Measurements from ENCODE around the gene CDH6.
"Not testable (repeated sequence)": the region's sequence is repeated elsewhere in the genome, so short reads cannot be mapped to it uniquely, and the experiment has no call there.

Gene CDH6

DNA sequence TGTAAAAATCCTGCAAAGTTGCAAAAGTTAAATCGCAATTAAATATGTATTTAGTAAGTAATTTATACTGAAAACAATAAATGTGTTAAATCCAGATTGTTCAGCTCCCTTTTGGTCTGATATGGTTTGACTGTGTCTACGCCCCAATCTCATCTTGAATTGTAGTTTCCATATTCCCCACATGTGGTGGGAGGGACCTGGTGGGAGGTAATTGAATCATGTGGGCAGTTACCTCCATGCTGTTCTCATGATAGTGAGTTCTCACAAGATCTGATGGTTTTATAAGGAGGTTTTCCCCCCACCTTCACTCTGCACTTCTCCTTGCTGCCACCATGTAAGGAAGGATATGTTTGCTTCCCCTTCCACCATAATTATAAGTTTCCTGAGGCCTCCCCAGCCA is 140.0 kb downstream of the CDH6 start:
- DNase-seq, result no peak

DNA sequence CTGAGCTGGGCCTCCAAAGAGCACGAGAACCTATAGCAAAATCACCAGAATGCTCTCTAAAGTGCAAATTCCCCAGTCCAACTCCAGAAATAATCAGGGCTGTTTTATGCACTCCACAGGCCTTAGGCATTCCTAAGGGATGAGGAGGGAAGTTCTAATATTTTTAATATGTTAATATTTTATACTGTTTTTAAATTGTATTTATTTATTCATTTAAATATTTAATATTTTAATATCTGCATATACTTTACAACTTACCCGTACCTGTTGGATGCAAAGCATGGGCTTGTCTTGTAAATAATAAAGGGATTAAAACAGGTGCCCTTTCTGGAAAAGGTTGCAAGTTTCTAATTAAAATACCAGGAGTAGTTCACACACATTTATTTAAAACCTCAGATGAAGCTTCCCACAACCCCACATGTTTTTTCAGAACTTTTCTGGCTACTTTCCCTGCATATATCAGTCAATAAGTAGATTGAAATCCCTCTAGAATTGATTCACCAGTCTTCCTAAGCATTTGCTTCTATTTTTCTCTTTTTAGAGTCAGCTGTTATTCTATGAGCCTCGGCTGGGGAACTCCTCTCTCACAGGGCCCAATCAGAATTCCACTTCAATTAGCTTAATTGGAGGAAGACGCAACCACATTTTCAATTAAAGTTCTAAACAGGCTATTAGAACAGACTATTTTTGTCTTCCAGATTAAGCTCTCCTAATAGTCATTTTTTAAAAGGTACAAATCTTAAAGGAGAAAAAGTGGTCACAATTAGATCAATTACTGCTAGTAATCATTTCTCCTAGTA is 140.8 kb downstream of the CDH6 start:
- DNase-seq, result no peak

DNA sequence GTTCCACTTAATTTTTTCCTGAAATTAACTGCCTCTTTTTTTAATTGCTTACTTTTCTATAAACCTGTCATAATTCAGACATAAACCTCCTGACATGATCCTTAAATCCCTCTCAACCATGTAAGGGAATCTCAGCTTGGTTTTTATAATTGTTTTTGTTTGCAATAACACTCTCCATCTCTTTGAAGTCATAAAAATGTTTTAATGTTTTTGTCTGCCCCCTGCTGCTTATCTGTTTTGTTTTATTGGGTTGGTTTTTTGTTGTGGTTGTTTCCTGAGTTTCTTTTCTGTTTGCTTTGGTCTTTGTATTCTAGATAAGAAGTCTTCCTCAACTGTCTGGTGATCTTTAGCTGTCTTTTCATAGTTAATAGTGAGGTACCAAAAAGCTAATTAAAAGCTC is 142.0 kb downstream of the CDH6 start:
- no peak for DNase-seq

DNA sequence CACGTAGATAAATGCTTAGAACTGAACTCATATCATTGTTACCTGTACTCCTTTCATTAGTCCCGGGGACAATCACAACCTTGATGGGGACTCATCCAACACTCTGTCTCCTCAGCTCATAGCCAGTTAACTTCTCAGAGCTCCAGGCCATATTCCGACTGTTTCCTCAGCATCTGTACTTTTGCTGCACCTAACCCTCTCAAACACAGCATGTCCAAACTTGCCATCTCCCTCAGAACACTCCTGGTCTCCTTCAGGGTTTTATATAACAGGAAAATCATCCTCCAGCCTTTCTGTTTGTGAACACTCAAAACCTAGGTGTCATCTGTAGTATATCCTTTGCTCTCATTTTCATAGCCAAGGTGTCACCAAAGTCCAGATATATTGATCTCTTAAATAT is 150.5 kb downstream of the CDH6 start:
- DNase-seq, result no peak

DNA sequence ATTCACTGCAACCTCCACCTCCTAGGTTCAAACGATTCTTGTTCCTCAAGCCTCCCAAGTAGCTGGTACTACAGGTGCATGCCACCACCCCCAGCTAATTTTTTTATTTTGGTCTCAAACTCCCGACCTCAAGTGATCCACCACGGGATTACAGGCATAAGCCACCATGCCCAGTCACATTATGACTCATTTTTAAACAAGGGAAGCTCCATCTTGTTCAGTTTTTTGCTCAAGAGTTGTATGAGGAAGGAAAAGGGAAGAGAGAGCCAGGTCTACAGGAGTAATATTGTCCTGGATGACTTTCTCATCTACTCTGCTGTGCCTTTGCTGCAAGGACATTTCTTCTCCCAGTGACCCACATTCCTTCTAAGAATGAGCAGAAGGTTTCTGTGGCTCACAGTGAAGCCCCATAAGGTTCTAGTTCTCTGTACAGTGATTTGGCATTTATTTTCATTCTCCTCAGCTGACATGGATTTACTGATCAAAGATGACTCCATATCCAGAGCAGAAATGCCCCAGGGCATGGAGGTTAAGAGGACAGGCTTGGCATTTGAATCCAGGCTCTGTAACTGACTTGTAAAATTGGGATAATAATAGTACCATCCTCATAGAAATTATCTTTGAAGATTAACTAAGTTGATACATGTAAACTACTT is 153.5 kb downstream of the CDH6 start:
- no peak for DNase-seq

DNA sequence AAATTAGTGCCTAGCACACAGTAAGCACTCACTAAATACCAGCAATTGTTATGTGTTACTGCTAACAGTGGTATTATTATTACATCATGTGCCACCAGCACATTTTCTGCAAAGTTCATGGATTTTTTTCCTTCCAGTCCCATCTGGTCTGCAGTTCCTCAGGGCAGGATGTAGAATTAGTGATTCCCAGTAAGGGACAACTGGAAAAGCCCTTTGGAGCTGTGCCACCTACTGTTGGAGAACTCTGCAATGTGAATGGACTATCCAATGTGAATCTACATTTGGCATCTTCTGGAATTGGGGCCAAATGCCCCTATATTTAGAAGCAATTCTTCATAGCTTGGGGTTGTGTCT is 154.0 kb downstream of the CDH6 start:
- no peak for DNase-seq

DNA sequence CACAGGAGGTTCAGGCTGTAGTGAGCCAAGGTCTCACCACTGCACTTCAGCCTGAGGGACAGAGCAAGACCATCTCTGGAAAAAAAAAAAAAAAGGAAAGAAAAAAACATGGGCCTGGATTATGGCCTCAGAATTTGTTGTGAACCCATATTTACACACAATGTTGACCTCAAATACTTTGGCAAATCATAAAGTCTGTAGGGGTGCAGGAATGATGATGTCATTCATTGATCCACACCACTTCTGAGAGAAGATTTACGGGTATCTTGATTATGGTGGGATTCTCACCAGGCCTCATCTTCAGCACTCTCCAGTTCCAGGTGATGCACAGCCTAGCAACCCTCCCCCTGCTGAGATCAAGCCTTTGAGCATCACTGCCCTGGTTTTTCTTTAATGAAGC is 156.9 kb downstream of the CDH6 start:
- DNase-seq, result no peak

DNA sequence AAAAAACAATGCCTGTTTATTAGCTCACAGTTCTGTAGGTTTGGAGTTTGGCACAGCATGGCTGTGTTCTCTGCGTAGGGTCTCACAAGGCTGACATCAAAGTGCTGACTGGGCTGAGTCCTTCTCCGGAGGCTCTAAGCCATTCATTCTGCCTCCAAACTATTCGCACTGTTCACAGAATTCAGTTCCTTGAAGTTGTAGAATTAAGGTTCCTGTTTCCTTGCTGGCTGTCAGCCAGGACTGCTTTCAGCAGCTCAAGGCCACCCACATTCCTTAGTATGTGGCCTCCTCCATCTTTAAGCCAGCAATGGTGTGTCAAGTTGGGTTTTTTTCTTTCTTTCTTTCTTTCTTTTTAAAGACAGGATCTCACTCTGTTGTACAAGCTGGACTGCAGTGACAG is 161.9 kb downstream of the CDH6 start:
- no peak for DNase-seq

DNA sequence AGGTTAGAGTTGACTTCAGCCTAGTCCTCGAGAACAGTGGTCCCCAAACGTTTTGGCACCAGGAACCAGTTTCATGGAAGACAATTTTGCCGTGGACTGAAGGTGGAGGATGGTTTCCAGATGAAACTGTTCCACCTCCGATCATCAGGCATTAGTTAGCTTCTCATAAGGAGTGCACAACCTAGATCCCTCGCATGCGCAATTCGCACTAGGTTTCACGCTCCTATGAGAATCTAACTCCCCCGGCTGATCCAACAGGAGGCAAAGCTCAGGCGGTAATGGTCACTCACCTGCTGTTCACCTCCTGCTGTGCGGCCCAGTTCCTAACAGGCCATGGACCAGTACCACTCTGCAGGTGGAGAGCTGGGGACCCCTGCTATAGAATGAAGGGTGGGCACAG is 163.6 kb downstream of the CDH6 start:
- no peak for DNase-seq

DNA sequence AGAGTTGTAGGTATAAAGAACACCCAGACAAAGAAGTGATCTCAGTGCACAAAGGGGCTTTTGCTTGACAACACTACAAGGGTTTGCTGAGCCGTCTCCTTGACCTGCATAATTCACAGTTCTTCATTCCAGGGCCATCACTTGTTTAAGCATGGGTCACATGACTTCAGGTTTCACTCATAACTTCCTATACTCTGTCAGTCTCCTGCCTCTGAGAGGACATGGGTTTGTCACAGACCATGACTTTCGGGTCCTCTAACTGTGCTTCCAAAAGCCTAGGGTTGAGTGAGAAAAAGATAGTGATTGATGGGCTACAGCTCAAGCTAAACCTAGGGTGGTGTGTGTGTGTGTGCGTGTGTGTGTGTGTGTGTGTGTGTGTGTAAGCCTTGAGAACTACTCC is 166.4 kb downstream of the CDH6 start:
- no peak for DNase-seq

DNA sequence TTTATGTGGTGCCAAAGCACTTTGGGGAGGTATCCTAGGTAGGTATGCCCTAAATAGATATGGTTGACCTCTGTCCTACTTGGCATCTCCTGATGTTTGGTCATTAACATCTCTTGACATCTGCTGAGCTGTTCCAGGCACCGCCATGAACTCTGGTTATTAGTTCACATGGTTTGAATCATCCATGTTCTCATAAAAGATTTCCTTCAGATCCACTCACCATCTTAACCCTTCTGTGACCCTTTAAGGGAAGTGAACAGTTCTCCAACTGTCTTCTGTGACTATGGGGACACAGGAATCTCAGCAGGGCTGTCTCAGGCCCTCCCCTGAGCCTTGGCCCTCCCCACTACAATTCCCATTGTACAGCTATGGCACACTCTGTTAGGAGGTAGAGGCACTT is 167.7 kb downstream of the CDH6 start:
- DNase-seq, result no peak

DNA sequence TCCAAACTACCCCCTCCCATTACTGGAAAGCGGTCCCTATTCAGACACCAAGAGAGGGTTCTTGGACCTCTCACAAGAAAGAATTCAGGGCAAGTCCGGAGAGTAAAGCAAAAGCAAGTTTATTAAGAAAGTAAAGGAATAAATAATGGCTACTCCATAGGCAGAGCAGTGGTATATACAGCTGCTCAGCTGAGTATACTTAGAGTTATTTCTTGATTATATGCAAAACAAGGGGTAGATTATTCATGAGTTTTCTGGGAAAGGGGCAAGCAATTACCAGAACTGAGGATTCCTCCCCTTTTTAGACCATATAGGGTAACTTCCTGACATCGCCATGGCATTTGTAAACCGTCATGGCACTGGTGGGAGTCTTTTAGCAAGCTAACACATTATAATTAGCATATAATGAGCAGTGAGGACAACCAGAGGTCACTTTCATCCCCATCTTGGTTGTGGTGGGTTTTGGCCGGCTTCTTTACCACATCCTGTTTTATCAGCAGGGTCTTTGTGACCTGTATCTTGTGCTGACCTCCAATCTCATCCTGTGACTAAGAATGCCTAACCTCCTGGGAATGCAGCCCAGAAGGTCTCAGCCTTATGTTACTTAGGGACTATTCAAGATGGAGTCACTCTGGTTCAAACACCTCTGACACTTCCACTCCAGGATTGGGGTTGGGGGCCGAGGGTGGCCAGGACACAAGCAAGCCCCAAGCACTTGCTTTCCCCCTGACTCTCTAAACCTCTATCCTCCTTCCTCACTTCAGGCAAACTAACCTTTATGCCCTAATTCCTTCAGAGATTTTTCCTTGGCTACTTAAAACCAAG is 168.4 kb downstream of the CDH6 start:
- not testable (repeated sequence) for DNase-seq

DNA sequence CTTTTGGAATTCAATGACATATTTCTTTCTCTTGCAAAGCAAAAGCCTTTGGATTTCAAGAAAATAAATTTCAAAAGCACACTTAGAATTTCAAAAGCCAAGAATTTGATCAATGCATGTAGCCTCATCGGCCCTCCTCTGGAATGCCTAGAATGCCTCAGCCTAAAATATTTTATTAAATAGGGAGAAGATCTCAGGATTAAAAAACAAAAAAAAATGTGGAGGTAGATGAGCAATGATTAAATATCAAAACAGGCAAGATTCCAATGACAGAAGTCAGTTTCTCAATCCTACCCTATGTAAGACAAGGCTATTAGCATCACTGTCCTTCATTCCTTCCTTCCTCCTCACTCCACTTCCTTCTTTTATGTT is 169.0 kb downstream of the CDH6 start:
- no peak for DNase-seq

DNA sequence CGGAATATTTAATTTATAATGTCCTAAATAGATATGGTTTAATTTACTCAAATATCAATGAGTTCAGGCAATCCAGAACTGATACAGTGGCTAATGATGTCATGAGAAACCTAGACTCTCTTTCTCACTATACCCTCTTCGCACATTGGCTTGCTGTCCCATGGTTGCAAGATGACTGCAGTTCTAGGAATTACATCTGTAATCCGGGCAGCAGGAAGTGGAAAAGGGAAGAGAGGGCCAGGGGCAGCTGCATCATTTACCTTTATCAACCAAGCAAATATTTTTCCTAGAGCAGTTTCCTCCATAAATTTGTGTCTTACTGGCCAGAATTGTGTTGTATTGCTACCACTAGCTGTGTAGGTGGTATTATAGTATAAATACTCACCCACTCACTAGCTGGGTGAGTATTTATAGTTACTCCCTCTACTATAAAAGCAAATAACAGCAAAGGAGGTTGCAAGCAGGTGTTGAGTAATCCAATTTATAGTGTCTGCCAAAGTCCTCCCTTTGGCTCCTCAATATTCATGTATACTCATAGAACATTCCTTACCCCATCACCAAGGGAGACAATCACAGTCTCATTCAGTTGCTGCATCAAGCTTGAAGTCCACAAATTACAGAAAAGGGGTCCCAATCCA is 169.6 kb downstream of the CDH6 start:
- DNase-seq, result no peak

DNA sequence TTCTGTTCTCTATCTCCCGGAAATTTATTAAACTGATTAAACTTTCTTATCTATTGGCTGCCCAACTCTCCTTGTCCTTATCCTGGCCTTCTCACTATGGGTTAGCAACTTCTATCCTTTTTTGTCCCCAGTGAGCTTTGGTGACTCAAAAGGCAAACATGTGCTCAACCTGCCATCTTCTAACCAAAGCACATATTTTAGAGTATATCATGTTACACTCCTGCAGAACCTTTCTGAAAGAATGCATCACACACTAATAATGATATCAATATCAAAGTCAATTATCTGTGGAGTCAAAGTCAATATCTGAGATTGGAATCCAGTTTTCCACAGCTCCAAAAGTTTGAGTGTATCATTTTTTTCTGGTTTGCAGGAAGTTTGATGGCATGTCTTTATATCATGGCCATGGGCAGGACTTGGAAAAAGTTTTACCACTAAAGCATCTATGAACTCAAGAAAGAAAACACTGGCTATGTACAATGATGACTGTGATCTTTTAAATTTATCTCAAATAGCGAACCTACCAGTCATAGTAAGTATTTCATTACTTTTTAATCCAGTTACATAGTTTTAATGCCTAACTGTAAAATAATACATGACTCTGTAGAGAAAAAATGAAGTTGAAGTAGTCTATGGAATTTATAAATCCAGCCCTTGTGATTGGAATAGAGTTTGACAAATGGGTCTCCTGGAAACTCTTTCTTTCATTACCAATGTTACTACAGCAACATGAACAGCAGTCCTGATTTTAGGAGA is 171.6 kb downstream of the CDH6 start:
- no peak for DNase-seq

DNA sequence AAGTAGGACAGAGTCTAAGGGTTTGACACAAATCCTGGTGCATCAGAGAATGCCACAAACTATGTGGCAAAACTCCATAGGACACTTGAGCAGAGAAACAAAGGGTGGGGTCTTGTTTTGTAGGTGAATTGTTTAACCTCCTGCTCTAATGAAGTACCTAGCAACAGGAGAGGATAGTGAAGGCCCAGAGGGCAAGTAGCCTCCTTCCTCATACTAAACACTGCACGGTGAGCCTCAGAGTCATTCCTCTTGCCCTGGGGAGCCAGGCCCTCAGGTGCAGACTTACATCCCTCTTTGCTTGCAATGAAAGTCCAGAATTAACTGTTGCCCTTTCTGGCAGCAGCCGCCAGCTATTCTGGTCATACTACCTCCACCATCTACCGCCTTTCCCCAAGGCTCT is 172.3 kb downstream of the CDH6 start:
- DNase-seq, result no peak

DNA sequence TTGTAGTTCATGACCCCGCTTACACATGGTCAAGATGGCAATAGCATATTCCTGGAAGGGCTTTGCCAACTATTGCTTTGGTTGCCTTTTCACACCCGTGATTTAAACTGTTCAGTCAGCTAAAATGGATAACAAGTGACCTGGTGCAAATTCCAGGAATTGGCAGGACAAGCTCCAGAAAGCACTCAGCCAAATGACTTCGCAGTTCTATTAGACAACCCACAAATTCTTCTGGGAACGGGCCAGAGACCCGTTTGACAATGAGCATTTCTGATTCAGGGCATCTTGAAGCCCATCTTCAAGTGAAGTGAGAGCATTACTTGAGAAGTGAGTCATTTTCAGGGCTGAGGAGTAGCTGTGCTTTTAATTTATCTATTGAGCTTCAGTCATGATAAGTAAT is 173.5 kb downstream of the CDH6 start:
- no peak for DNase-seq

DNA sequence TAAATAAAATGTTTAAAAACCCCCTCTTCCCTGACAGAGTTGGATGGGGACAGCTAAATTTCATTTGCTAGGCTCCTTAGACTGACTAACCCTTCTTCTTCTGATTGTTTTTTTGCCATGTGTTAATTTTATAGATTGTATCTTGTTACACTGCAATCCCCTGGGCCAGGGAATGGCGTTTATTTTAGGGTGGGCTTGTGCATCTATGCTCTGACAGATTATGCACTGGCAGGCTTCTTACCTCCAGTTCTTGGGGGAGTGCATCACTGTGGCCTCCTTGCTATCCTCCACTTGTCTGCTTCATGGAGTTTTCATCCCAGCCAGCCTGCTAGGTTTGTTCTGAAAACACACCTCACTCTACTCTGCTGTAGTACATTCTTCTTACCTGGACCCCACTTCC is 178.6 kb downstream of the CDH6 start:
- no peak for DNase-seq

DNA sequence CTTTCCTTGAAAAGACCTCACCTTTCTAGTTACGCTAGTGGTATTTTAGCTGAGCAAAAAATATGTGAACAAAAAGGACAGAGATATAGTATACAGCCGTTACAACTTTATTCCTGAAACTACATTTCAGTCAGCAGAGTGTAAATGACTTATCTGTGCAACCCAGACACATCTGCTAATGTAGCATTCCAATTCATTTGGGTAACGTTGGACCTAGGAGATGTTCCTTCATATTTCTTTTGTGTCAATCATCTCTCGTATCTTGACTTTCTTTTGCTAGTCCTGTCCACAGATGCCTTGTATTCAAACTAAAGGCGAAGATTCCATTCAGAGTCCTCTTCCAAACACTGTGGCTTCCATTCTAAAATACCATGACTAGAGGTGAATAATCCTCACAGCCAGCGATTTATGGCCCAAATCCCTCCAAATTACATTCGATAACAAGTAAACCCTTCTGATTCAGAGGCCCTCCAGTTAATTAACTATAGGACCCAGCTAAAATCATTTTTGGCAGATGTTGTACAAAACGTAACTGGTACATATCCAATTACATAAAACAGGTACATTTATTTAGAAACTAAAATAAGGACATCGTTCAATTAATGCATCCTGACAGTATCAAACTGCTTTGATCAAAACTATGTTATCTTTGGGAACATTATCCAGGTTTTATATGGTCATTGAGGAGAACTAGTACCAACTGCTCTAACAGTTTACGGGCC is 182.7 kb downstream of the CDH6 start:
- no peak for DNase-seq

DNA sequence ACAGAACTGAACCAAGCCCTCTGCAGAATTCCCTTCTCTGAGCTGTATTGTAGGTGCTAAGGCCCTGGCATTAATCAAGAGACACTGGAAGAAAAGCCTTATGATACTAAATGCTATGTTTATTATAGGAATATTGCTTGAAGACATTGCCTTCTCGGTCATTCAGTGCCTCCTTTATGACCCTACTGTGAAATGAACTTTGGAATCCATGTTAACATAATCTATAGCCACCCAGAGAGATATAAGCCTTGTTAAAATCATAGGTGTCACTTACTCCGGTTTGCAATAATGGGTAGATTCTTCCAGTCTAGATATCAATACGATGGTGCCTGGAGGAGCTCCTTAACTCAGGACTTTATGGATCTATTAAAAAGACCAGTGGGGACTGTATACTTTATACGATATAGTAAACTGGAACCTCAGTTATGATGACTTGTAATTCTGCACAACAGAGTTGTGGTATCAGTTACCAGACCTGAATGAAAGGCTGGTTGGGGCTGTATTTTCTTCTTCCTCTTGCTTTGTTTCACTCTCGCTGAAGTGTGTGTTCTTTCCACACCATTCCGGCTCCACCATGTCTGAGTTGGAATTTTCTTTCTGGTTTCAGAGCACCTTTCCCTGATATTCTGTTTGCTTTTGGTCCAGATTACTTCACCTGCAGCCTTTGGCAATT is 183.9 kb downstream of the CDH6 start:
- no peak for DNase-seq

DNA sequence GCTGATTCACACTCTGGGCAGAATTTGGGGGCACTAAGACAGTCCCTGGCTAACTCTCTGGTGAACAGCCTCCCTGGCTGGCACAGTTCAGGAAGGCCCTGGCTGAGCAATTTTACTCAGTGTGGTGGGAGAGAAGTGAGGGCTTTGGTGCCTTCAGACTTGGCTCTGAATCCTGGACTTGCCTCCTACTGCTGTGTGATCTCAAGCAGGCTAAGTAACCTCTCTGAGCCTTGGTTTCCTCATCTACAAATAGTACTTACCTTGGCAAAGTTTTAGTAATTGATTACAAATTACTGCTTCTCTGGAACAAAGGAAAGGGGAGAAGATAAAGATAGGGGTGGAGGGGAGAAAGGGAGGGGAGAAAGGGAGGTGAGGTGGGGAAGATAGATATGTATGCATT is 184.7 kb downstream of the CDH6 start:
- no peak for DNase-seq
